ENCODE results near the gene CGB3. TPM values are rescaled to one million over a fixed set of nuclear protein-coding genes. Genes with fewer than 3 reads are reported as not detected.

Gene CGB3
- total and polyA plus RNA-seq, 2 donors from 2014 or later, result not detected

DNA sequence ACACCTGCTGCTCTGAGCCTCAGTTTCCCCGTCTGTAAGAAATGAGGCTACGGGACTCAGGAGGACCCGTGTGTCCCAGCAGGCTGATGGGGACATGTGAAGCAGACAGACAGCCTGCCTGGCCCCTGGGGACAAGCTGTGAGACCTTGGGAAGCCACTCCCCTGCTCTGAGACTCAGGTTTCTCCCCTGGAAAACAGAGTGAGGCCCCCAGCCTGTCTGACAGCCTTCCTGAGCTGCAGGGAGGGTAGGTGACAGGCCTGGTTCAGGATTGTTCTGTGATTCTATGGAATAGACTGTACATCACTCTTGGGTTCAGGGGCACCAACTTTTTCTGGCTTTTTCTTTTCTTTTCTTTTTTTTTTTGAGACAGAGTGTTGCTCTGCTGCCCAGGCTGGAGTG lies 43.4 kb upstream of the CGB3 start:
- Histone ChIP-seq H3K9me3 (ENCODE audit: control insufficient read depth in 2 of 3, insufficient read depth in 1 of 3, low read length in 3 of 3) (no peaks in the 10 kb centered on the region), H3K9ac (ENCODE audit: low read length in 3 of 3) (no peak overlapping the region), H3K36me3 (ENCODE audit: control insufficient read depth in 2 of 3, insufficient read depth in 3 of 3, low read length in 3 of 3) (no peaks in the 10 kb centered on the region), H3K4me3 (ENCODE audit: low read length in 3 of 3) (no peak overlapping the region), H3K27ac (ENCODE audit: low read depth in 2 of 2, low read length in 2 of 2) (no peak overlapping the region), H3K27me3 (ENCODE audit: control insufficient read depth, insufficient read depth, low read length) (peaks cover 2% of the 10 kb centered on the region), H3K4me1 (ENCODE audit: control insufficient read depth in 2 of 3, insufficient read depth in 2 of 3, low read depth in 1 of 3, low read length in 3 of 3) (no peaks in the 10 kb centered on the region)
- DNase-seq (no peak), FAIRE-seq (no peak)
- TF ChIP-seq, protein P1, sequence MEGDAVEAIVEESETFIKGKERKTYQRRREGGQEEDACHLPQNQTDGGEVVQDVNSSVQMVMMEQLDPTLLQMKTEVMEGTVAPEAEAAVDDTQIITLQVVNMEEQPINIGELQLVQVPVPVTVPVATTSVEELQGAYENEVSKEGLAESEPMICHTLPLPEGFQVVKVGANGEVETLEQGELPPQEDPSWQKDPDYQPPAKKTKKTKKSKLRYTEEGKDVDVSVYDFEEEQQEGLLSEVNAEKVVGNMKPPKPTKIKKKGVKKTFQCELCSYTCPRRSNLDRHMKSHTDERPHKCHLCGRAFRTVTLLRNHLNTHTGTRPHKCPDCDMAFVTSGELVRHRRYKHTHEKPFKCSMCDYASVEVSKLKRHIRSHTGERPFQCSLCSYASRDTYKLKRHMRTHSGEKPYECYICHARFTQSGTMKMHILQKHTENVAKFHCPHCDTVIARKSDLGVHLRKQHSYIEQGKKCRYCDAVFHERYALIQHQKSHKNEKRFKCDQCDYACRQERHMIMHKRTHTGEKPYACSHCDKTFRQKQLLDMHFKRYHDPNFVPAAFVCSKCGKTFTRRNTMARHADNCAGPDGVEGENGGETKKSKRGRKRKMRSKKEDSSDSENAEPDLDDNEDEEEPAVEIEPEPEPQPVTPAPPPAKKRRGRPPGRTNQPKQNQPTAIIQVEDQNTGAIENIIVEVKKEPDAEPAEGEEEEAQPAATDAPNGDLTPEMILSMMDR (IDR thresholded peaks at IDR 0.05; ENCODE audit: borderline replicate concordance, extremely low read depth, insufficient read depth), result no peak
- intact Hi-C loops (cut with DNase I), result no loop called here

DNA sequence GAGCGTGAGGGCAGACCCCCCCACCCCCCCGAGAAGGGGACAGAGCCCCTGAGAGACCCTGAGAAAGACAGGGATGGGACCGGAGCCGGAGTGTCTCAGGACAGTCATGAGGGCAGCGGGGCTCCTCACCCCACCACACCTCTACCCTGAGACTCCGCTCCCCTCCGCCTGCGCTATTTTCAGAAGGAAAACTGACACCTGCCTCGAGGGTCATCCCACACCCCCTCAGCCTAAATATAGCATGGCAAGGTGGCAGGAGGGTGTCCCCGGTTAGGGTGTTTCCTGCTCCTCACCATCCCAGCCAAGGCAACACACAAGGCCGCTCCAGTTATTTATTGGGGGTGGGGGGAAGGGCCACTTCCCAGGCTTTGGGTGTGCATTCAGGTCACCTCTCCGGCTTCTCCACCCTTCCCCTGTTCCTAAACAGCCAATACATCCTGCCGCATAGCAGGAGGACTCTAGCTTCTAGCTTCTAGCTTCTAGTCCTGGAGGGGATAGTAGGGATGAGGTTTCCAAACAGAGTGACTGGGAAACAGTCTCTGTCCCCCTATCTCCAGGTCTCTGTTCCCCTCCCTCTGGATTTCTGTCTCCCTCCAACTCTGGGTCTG lies 41.9 kb upstream of the CGB3 start:
- TF ChIP-seq, protein P1 (IDR thresholded peaks at IDR 0.05; ENCODE audit: borderline replicate concordance, extremely low read depth, insufficient read depth), result no peak
- FAIRE-seq, result no peak

DNA sequence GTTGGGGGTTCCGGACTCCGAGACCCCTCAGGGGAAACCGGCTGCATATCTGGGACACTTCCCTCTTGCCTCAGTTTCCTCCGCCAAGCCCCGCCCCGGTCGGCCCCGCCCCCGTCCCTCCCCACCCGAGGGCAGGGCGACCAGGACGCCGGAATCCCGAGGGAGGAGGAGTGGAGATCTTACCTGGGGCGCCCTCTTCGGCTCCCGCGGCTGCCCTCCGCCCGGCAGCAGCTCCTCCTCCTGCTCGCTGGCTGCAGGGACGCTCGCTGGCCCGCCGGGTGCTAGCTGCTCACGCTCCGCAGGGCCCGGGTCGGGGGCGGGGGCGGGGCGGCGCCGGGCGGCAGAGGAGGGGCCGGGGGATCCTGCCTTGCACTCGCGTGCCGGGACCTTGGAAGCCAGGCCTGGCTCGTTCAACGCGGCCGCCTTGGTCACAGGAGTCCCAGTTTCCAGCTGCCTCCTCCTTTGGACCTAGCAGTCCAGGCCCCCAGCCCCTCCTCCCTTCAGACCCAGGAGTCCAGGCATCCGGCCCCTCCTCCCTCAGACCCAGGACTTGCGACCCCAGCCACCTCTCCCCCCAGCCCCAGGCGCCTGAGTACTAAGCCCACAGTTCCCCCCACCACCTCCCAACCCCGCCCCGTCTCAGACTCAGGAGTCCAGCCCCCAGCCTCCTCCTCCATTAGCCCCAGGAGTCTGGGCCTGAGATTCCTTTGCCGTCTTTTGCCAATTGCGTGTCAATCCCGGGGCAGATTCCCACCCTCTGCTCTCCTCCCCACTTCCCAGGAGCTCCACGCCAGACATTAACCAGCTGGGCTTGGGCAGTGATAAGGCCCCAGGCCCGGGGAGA lies 40.9 kb upstream of the CGB3 start, which contains the start of gene NTF4:
TSS of gene NTF4 (minus strand) at position 51 of the 844 bp plus-strand sequence. CDS start 2,821 bp downstream, outside the sequence.
- peak; percentile 76 to 89 (median 86) for DNase-seq
- intact Hi-C loops (cut with DNase I), result no loop called here
- Histone ChIP-seq H3K9ac (ENCODE audit: low read length in 3 of 3) (no peak within 1 kb of the TSS), H3K9me3 (ENCODE audit: control insufficient read depth in 2 of 3, insufficient read depth in 1 of 3, low read length in 3 of 3) (no peaks in the 10 kb centered on the region), H3K27me3 (ENCODE audit: control insufficient read depth, insufficient read depth, low read length) (peaks cover 2% of the 10 kb centered on the region), H3K4me1 (ENCODE audit: control insufficient read depth in 2 of 3, insufficient read depth in 2 of 3, low read depth in 1 of 3, low read length in 3 of 3) (no peaks in the 10 kb centered on the region), H3K36me3 (ENCODE audit: control insufficient read depth in 2 of 3, insufficient read depth in 3 of 3, low read length in 3 of 3) (no peaks in the 10 kb centered on the region), H3K4me3 (ENCODE audit: low read length in 3 of 3) (no peak within 1 kb of the TSS), H3K27ac (ENCODE audit: low read depth in 2 of 2, low read length in 2 of 2) (no peak within 1 kb of the TSS)
- TF ChIP-seq, protein P1 (IDR thresholded peaks at IDR 0.05; ENCODE audit: borderline replicate concordance, extremely low read depth, insufficient read depth), result no peak
- no peak for FAIRE-seq

More for the DNA sequence above, 41.9 kb upstream of the CGB3 start:
- intact Hi-C loops (cut with DNase I), result no loop called here
- peaks cover 2% of the 10 kb centered on the region for H3K27me3 ChIP-seq (ENCODE audit: control insufficient read depth, insufficient read depth, low read length)
- H3K4me1 ChIP-seq (ENCODE audit: control insufficient read depth in 2 of 3, insufficient read depth in 2 of 3, low read depth in 1 of 3, low read length in 3 of 3), result no peaks in the 10 kb centered on the region
- H3K9ac ChIP-seq (ENCODE audit: low read length in 3 of 3), result no peak overlapping the region
- H3K36me3 ChIP-seq (ENCODE audit: control insufficient read depth in 2 of 3, insufficient read depth in 3 of 3, low read length in 3 of 3), result no peaks in the 10 kb centered on the region
- H3K4me3 ChIP-seq (ENCODE audit: low read length in 3 of 3), result no peak overlapping the region
- DNase-seq, result peak in 1 of 5 donors; percentile 57
- no peak overlapping the region for H3K27ac ChIP-seq (ENCODE audit: low read depth in 2 of 2, low read length in 2 of 2)
- H3K9me3 ChIP-seq (ENCODE audit: control insufficient read depth in 2 of 3, insufficient read depth in 1 of 3, low read length in 3 of 3), result no peaks in the 10 kb centered on the region
